Immature natural killer cell (primary cell): ENCODE results near the gene CACNB1. TPM values are rescaled to one million over a fixed set of nuclear protein-coding genes. Genes with fewer than 3 reads are reported as not detected.
"Not testable (repeated sequence)": the region's sequence is repeated elsewhere in the genome, so short reads cannot be mapped to it uniquely, and the experiment has no call there.

Experiments
- DNase-seq, 3 donors: peaks; one replicate each; pipeline ENCODE4 v3.0.0; 2022; ENCODE audit warnings: mixed read lengths in 1 of 3
- H3K27ac Mint-ChIP-seq, 6 donors: one replicate each; pipeline ENCODE4 v1.8.0; 2020; ENCODE audit warnings: mixed read lengths in 6 of 6, mild to moderate bottlenecking in 5 of 6, inconsistent platforms in 4 of 6, moderate library complexity in 3 of 6
- H3K27me3 Mint-ChIP-seq, 3 donors: one replicate each; pipeline ENCODE4 v1.8.0; 2020 to 2021; ENCODE audit warnings: low read depth in 3 of 3, mild to moderate bottlenecking in 3 of 3, mixed read lengths in 3 of 3, moderate library complexity in 3 of 3, inconsistent platforms in 1 of 3
- H3K36me3 Mint-ChIP-seq, 3 donors: one replicate each; pipeline ENCODE4 v1.8.0; 2020; ENCODE audit warnings: mixed read lengths in 3 of 3, inconsistent platforms in 2 of 3, mild to moderate bottlenecking in 2 of 3
- H3K4me1 Mint-ChIP-seq, 2 donors: one replicate each; pipeline ENCODE4 v1.8.0; 2020; ENCODE audit warnings: inconsistent platforms in 2 of 2, mild to moderate bottlenecking in 2 of 2, mixed read lengths in 2 of 2, moderate library complexity in 1 of 2
- H3K4me3 Mint-ChIP-seq, 5 donors: one replicate each; pipeline ENCODE4 v1.8.0; 2020; ENCODE audit warnings: mild to moderate bottlenecking in 5 of 5, mixed read lengths in 5 of 5, inconsistent platforms in 3 of 5, moderate library complexity in 3 of 5
- H3K9me3 Mint-ChIP-seq, 6 donors: one replicate each; pipeline ENCODE4 v1.8.0; 2020; ENCODE audit warnings: mild to moderate bottlenecking in 6 of 6, mixed read lengths in 6 of 6, inconsistent platforms in 4 of 6, moderate library complexity in 3 of 6
- polyA plus RNA-seq, 3 donors: library from polyadenylated mRNA; unstranded; fragments of 300-500 nt; fragmentation: Illumina TruSeq; gene quantifications; one replicate each; pipeline ENCODE4 v1.2.3, GENCODE V29; 2021

Gene CACNB1
- polyA plus RNA-seq, 3 donors from 2014 or later = 0.48 to 5.0 TPM; not detected in 1

- Mint-ChIP-seq H3K27ac (peak overlapping the region in 1 of 6 donors; percentile 30), H3K9me3 (no peaks in the 10 kb centered on the region), H3K36me3 (peaks cover 0 to 8% (median 5%) of the 10 kb centered on the region in 3 donors), H3K27me3 (peaks cover 2 to 8% (median 3%) of the 10 kb centered on the region in 3 donors), H3K4me3 (no peak overlapping the region), H3K4me1 (peaks cover 6 to 16% of the 10 kb centered on the region in 2 donors)
- no peak for DNase-seq
These were observed 24.4 kb downstream of the CACNB1 start for GRCh38 chr17:39173080-39173479.

- Mint-ChIP-seq H3K36me3 (peaks cover 0 to 8% (median 5%) of the 10 kb centered on the region in 3 donors), H3K4me1 (peaks cover 16 to 28% of the 10 kb centered on the region in 2 donors), H3K27ac (peak overlapping the region in 2 of 6 donors; percentile 60 to 80), H3K27me3 (peaks cover 2 to 8% (median 3%) of the 10 kb centered on the region in 3 donors), H3K9me3 (no peaks in the 10 kb centered on the region), H3K4me3 (peak overlapping the region in 1 of 5 donors; percentile 12)
- no peak for DNase-seq
These were observed 25.5 kb downstream of the CACNB1 start for GRCh38 chr17:39171933-39172332.

- H3K4me3 Mint-ChIP-seq = no peak overlapping the region
- H3K27me3 Mint-ChIP-seq = peaks cover 2 to 8% (median 5%) of the 10 kb centered on the region in 3 donors
- peaks cover 26 to 37% of the 10 kb centered on the region in 2 donors for H3K4me1 Mint-ChIP-seq
- H3K9me3 Mint-ChIP-seq = no peaks in the 10 kb centered on the region
- no peaks in the 10 kb centered on the region for H3K36me3 Mint-ChIP-seq
- H3K27ac Mint-ChIP-seq = no peak overlapping the region
- no peak for DNase-seq
These were observed 26.9 kb downstream of the CACNB1 start for GRCh38 chr17:39170558-39170957.

GRCh38 chr17:39170109-39170508 is 27.4 kb downstream of the CACNB1 start:
- Mint-ChIP-seq H3K4me3 (no peak overlapping the region), H3K36me3 (no peaks in the 10 kb centered on the region), H3K4me1 (peaks cover 28 to 38% of the 10 kb centered on the region in 2 donors), H3K27ac (no peak overlapping the region), H3K9me3 (no peaks in the 10 kb centered on the region), H3K27me3 (peaks cover 2 to 8% (median 5%) of the 10 kb centered on the region in 3 donors)
- DNase-seq = no peak

- H3K36me3 Mint-ChIP-seq = no peaks in the 10 kb centered on the region
- H3K27ac Mint-ChIP-seq = no peak overlapping the region
- H3K4me1 Mint-ChIP-seq = peaks cover 31 to 39% of the 10 kb centered on the region in 2 donors
- peak overlapping the region in 3 of 5 donors; percentile 36 to 53 (median 45) for H3K4me3 Mint-ChIP-seq
- no peak for DNase-seq
- no peaks in the 10 kb centered on the region for H3K9me3 Mint-ChIP-seq
- peaks cover 2 to 9% (median 8%) of the 10 kb centered on the region in 3 donors for H3K27me3 Mint-ChIP-seq
These were observed 28.0 kb downstream of the CACNB1 start for GRCh38 chr17:39169518-39169917.

GRCh38 chr17:39169101-39169500 is 28.4 kb downstream of the CACNB1 start:
- Mint-ChIP-seq H3K27ac (peak overlapping the region in 1 of 6 donors; percentile 32), H3K36me3 (no peaks in the 10 kb centered on the region), H3K27me3 (peaks cover 2 to 10% (median 8%) of the 10 kb centered on the region in 3 donors), H3K9me3 (no peaks in the 10 kb centered on the region), H3K4me1 (peaks cover 33 to 42% of the 10 kb centered on the region in 2 donors), H3K4me3 (peak overlapping the region in 3 of 5 donors; percentile 36 to 53 (median 45))
- no peak for DNase-seq

- not testable (repeated sequence) for H3K27me3 Mint-ChIP-seq, DNase-seq, H3K36me3 Mint-ChIP-seq, H3K9me3 Mint-ChIP-seq
- Mint-ChIP-seq H3K4me3 (peak overlapping the region in 1 of 5 donors; percentile 24), H3K27ac (peak overlapping the region in 1 of 6 donors; percentile 57), H3K4me1 (peaks cover 35 to 42% of the 10 kb centered on the region in 2 donors)
These were observed 29.0 kb downstream of the CACNB1 start for GRCh38 chr17:39168503-39168902.

- Mint-ChIP-seq H3K9me3 (no peaks in the 10 kb centered on the region), H3K27ac (peak overlapping the region; percentile 14 to 72 (median 56)), H3K36me3 (no peaks in the 10 kb centered on the region), H3K27me3 (peaks cover 2 to 10% (median 8%) of the 10 kb centered on the region in 3 donors), H3K4me1 (peaks cover 35 to 42% of the 10 kb centered on the region in 2 donors), H3K4me3 (peak overlapping the region; percentile 51 to 92 (median 64))
- peak; percentile 39 to 45 (median 40) for DNase-seq
These were observed 30.0 kb downstream of the CACNB1 start for GRCh38 chr17:39167476-39167875.

- H3K27me3 Mint-ChIP-seq = peaks cover 2 to 10% (median 5%) of the 10 kb centered on the region in 3 donors
- no peaks in the 10 kb centered on the region for H3K36me3 Mint-ChIP-seq
- H3K4me3 Mint-ChIP-seq = peak overlapping the region; percentile 64 to 95 (median 90)
- H3K9me3 Mint-ChIP-seq = no peaks in the 10 kb centered on the region
- H3K4me1 Mint-ChIP-seq = peaks cover 35 to 42% of the 10 kb centered on the region in 2 donors
- peak overlapping the region; percentile 14 to 82 (median 46) for H3K27ac Mint-ChIP-seq
- DNase-seq = no peak
These were observed 30.8 kb downstream of the CACNB1 start for GRCh38 chr17:39166437-39167335.

GRCh38 chr17:39165841-39166349 is 31.6 kb downstream of the CACNB1 start, which contains the start of gene ARL5C:
TSS of gene ARL5C (minus strand) at chr17:39166161. CDS start at chr17:39165760, 401 bp downstream.
- DNase-seq = no peak
- H3K9me3 Mint-ChIP-seq = no peaks in the 10 kb centered on the region
- H3K4me3 Mint-ChIP-seq = peak within 1 kb of the TSS; percentile 90 to 95 (median 92)
- peaks cover 35 to 42% of the 10 kb centered on the region in 2 donors for H3K4me1 Mint-ChIP-seq
- H3K36me3 Mint-ChIP-seq = no peaks in the 10 kb centered on the region
- H3K27ac Mint-ChIP-seq = peak within 1 kb of the TSS; percentile 43 to 84 (median 78)
- H3K27me3 Mint-ChIP-seq = peaks cover 2 to 9% (median 3%) of the 10 kb centered on the region in 3 donors

GRCh38 chr17:39165178-39165840 is 32.2 kb downstream of the CACNB1 start:
- H3K36me3 Mint-ChIP-seq = no peaks in the 10 kb centered on the region

GRCh38 chr17:39164675-39165143 is 32.8 kb downstream of the CACNB1 start:
- peak; percentile 80 to 86 (median 84) for DNase-seq
- H3K9me3 Mint-ChIP-seq = no peaks in the 10 kb centered on the region
- H3K4me1 Mint-ChIP-seq = peaks cover 35 to 42% of the 10 kb centered on the region in 2 donors
- no peaks in the 10 kb centered on the region for H3K36me3 Mint-ChIP-seq
- H3K27ac Mint-ChIP-seq = peak overlapping the region; percentile 43 to 84 (median 78)
- peaks cover 2 to 7% (median 3%) of the 10 kb centered on the region in 3 donors for H3K27me3 Mint-ChIP-seq
- peak overlapping the region; percentile 90 to 95 (median 92) for H3K4me3 Mint-ChIP-seq

More at GRCh38 chr17:39165178-39165840, 32.2 kb downstream of the CACNB1 start:
- peaks cover 2 to 7% (median 3%) of the 10 kb centered on the region in 3 donors for H3K27me3 Mint-ChIP-seq
- H3K4me3 Mint-ChIP-seq = peak overlapping the region; percentile 90 to 95 (median 92)
- H3K27ac Mint-ChIP-seq = peak overlapping the region; percentile 43 to 84 (median 78)
- H3K9me3 Mint-ChIP-seq = no peaks in the 10 kb centered on the region
- DNase-seq = no peak
- peaks cover 35 to 42% of the 10 kb centered on the region in 2 donors for H3K4me1 Mint-ChIP-seq

- H3K36me3 Mint-ChIP-seq = no peaks in the 10 kb centered on the region
- H3K4me1 Mint-ChIP-seq = peaks cover 21 to 23% of the 10 kb centered on the region in 2 donors
- no peak overlapping the region for H3K4me3 Mint-ChIP-seq
- no peaks in the 10 kb centered on the region for H3K9me3 Mint-ChIP-seq
- H3K27ac Mint-ChIP-seq = no peak overlapping the region
- H3K27me3 Mint-ChIP-seq = peaks cover 0 to 8% (median 0%) of the 10 kb centered on the region in 3 donors
- no peak for DNase-seq
These were observed 35.5 kb downstream of the CACNB1 start for GRCh38 chr17:39161962-39162361.
